SU-DHL-6 (cell line): ENCODE measurements around the gene FARP2.

ENCODE experiments used
- EZH2phosphoT487 ChIP-seq: fragments of 200-600 bp; sonication (generic), shearing (Covaris generic); conservative IDR thresholded peaks from 2 replicates; pipeline ENCODE4 v1.6.1; 2018; ENCODE audit warnings: mild to moderate bottlenecking, antibody characterized with exemption, low read length, moderate library complexity, mixed read lengths
- TF ChIP-seq, protein P1 (sequence below): fragments of 200-600 bp; sonication (generic); IDR thresholded peaks from one replicate; pipeline ENCODE4 v1.5.1; 2017; ENCODE audit warnings: antibody characterized with exemption, mild to moderate bottlenecking, low read length, moderate library complexity; ENCODE audit not compliant: insufficient read depth, poor library complexity, severe bottlenecking

DNA sequence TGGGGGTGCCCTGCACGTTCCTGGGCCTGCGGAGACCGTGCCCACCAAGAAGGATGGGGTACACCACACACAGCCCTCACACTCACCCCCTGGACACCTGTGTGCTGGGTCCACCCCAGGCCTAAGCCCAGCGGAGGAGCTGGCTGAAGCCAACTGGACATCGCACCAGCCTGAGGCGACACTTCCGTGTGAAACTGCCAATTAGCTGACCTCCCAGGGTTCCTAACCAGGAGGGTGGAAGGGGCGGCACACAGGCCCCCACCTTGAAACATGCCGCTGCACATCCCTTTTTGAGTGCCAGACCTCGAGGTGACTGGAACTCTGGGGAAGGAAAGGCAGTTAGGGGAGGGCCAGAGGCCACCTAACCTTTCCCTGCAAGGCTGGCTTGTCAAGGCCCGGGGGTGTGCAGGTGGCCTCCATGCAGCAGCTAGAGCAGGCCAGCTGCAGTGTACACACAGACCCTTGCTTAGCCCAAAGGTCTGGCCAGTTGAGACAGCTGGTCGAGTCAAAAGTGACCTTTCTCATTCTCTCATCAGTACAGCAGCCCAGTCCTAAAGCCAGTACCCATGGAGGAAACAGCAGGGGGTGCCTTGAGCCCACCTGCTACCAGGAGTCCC lies 147.8 kb downstream of the FARP2 start:
- TF ChIP-seq, protein P1, sequence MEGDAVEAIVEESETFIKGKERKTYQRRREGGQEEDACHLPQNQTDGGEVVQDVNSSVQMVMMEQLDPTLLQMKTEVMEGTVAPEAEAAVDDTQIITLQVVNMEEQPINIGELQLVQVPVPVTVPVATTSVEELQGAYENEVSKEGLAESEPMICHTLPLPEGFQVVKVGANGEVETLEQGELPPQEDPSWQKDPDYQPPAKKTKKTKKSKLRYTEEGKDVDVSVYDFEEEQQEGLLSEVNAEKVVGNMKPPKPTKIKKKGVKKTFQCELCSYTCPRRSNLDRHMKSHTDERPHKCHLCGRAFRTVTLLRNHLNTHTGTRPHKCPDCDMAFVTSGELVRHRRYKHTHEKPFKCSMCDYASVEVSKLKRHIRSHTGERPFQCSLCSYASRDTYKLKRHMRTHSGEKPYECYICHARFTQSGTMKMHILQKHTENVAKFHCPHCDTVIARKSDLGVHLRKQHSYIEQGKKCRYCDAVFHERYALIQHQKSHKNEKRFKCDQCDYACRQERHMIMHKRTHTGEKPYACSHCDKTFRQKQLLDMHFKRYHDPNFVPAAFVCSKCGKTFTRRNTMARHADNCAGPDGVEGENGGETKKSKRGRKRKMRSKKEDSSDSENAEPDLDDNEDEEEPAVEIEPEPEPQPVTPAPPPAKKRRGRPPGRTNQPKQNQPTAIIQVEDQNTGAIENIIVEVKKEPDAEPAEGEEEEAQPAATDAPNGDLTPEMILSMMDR, result no peak
- no peak for TF ChIP-seq EZH2phosphoT487
